ENCODE measurements around the gene UPK2.
A peak's percentile ranks its signal among the peaks of the same experiment; 100 is the strongest.
"Not testable (repeated sequence)": the region's sequence is repeated elsewhere in the genome, so short reads cannot be mapped to it uniquely, and the experiment has no call there.

UPK2 gene

GRCh38 chr11:118938491-118939403 is 17.4 kb upstream of the UPK2 start:
- H3K4me3 ChIP-seq (ENCODE audit: low read depth, low read length), result no peak overlapping the region
- TF ChIP-seq CTCF (IDR thresholded peaks at IDR 0.05; ENCODE audit: low read depth, low read length, missing control alignments), result no peak
- DNase-seq (ENCODE audit: low read depth), result peak; percentile 88
- in situ Hi-C loops (cut with HindIII; ENCODE audit: low sequenced_read_pairs), result no loop called here

- no peak for TF ChIP-seq CTCF (IDR thresholded peaks at IDR 0.05; ENCODE audit: low read depth, low read length, missing control alignments)
- no peak for DNase-seq (ENCODE audit: low read depth)
- in situ Hi-C loops (cut with HindIII; ENCODE audit: low sequenced_read_pairs), result no loop called here
Observed at GRCh38 chr11:118939404-118939915, 16.6 kb upstream of the UPK2 start.

GRCh38 chr11:118939953-118940598 is 16.0 kb upstream of the UPK2 start:
- in situ Hi-C loops (cut with HindIII; ENCODE audit: low sequenced_read_pairs), result loop anchor here (10.0 kb wide), 1 partner anchor 235 kb away; no protein-coding TSS in a partner anchor
- DNase-seq (ENCODE audit: low read depth), result no peak
- H3K4me3 ChIP-seq (ENCODE audit: low read depth, low read length), result no peak overlapping the region
- TF ChIP-seq CTCF (IDR thresholded peaks at IDR 0.05; ENCODE audit: low read depth, low read length, missing control alignments), result no peak

More at GRCh38 chr11:118939404-118939915, 16.6 kb upstream of the UPK2 start:
- H3K4me3 ChIP-seq (ENCODE audit: low read depth, low read length), result no peak overlapping the region

GRCh38 chr11:118947091-118947490 is 9.0 kb upstream of the UPK2 start:
- no peak for TF ChIP-seq CTCF (IDR thresholded peaks at IDR 0.05; ENCODE audit: low read depth, low read length, missing control alignments)
- H3K4me3 ChIP-seq (ENCODE audit: low read depth, low read length), result no peak overlapping the region
- no peak for DNase-seq (ENCODE audit: low read depth)
- in situ Hi-C loops (cut with HindIII; ENCODE audit: low sequenced_read_pairs), result loop anchor here (10.0 kb wide), 1 partner anchor 242 kb away; no protein-coding TSS in a partner anchor

- no peak overlapping the region for H3K4me3 ChIP-seq (ENCODE audit: low read depth, low read length)
- TF ChIP-seq CTCF (IDR thresholded peaks at IDR 0.05; ENCODE audit: low read depth, low read length, missing control alignments), result no peak
- in situ Hi-C loops (cut with HindIII; ENCODE audit: low sequenced_read_pairs), result loop anchor here (10.0 kb wide), 1 partner anchor 243 kb away; no protein-coding TSS in a partner anchor
- DNase-seq (ENCODE audit: low read depth), result no peak
Observed at GRCh38 chr11:118948000-118948399, 8.1 kb upstream of the UPK2 start.

GRCh38 chr11:118953265-118953664 is 2.8 kb upstream of the UPK2 start:
- H3K4me3 ChIP-seq (ENCODE audit: low read depth, low read length), result no peak overlapping the region
- no peak for DNase-seq (ENCODE audit: low read depth)
- TF ChIP-seq CTCF (IDR thresholded peaks at IDR 0.05; ENCODE audit: low read depth, low read length, missing control alignments), result no peak
- in situ Hi-C loops (cut with HindIII; ENCODE audit: low sequenced_read_pairs), result no loop called here

GRCh38 chr11:118953976-118954375 is 2.1 kb upstream of the UPK2 start:
- H3K4me3 ChIP-seq (ENCODE audit: low read depth, low read length); in situ Hi-C loops (cut with HindIII; ENCODE audit: low sequenced_read_pairs); DNase-seq (ENCODE audit: low read depth): not testable (repeated sequence)

Measured in astrocyte of the cerebellum (primary cell).